ENCODE measurements around the gene MS4A10.
A peak's percentile ranks its signal among the peaks of the same experiment; 100 is the strongest.

The MS4A10 gene

GRCh38 chr11:60830478-60831142 is 45.5 kb downstream of the MS4A10 start:
- no peak for DNase-seq

- DNase-seq, result peak; percentile 82
Observed at GRCh38 chr11:60831143-60831500, 46.0 kb downstream of the MS4A10 start.

- no peak for DNase-seq
Observed at GRCh38 chr11:60831501-60832079, 46.5 kb downstream of the MS4A10 start.

- no peak for DNase-seq
Observed at GRCh38 chr11:60834742-60835533, 49.8 kb downstream of the MS4A10 start.

GRCh38 chr11:60835534-60835846 is 50.4 kb downstream of the MS4A10 start:
- no peak for DNase-seq

GRCh38 chr11:60836866-60837515 is 51.9 kb downstream of the MS4A10 start:
- DNase-seq, result no peak

- DNase-seq, result no peak
Observed at GRCh38 chr11:60838132-60838531, 53.0 kb downstream of the MS4A10 start.

- no peak for DNase-seq
Observed at GRCh38 chr11:60840470-60841430, 55.6 kb downstream of the MS4A10 start.

GRCh38 chr11:60841797-60842667 is 56.9 kb downstream of the MS4A10 start, which contains the start of gene CCDC86:
TSS of gene CCDC86 (plus strand) at chr11:60842113. CDS start at chr11:60842125, 12 bp downstream.
- DNase-seq, result peak; percentile 99

- DNase-seq, result peak; percentile 27
Observed at GRCh38 chr11:60842668-60843600, 57.8 kb downstream of the MS4A10 start.

- DNase-seq, result no peak
Observed at GRCh38 chr11:60844045-60844869, 59.1 kb downstream of the MS4A10 start.

- no peak for DNase-seq
Observed at GRCh38 chr11:60844870-60845221, 59.7 kb downstream of the MS4A10 start.

- no peak for DNase-seq
Observed at GRCh38 chr11:60845338-60845737, 60.2 kb downstream of the MS4A10 start.

GRCh38 chr11:60847281-60847680 is 62.1 kb downstream of the MS4A10 start:
- no peak for DNase-seq

- no peak for DNase-seq
Observed at GRCh38 chr11:60847896-60848295, 62.8 kb downstream of the MS4A10 start.

GRCh38 chr11:60848714-60849151 is 63.6 kb downstream of the MS4A10 start:
- no peak for DNase-seq

- no peak for DNase-seq
Observed at GRCh38 chr11:60849641-60850520, 64.7 kb downstream of the MS4A10 start.

All from activated CD8-positive, alpha-beta memory T cell treated with anti-CD3 and anti-CD28 coated beads, Interleukin-2, amount 50 U/mL, for 4 hours (primary cell).